ENCODE results near the gene FADS6. TPM values are rescaled to one million over a fixed set of nuclear protein-coding genes. Genes with fewer than 3 reads are reported as not detected.

The FADS6 gene
- total RNA-seq, 1 experiment from 2014 or later: not detected

- no peak for TF ChIP-seq SIN3A (IDR thresholded peaks at IDR 0.05; ENCODE audit: borderline replicate concordance, insufficient read depth, low read depth, low read length)
- TF ChIP-seq POLR2AphosphoS5 (IDR thresholded peaks at IDR 0.05; ENCODE audit: low read depth, low read length): no peak
- TF ChIP-seq REST (IDR thresholded peaks at IDR 0.05; ENCODE audit: insufficient read depth in 1 of 2, low read depth in 2 of 2, low read length in 1 of 2): no peak
- no peak for TF ChIP-seq TCF7L2 (IDR thresholded peaks at IDR 0.05; ENCODE audit: low read depth, low read length)
- TF ChIP-seq CTCF (IDR thresholded peaks at IDR 0.05): no peak
- intact Hi-C loops (cut with micrococcal nuclease; ENCODE audit: unreplicated experiment): no loop called here
- Histone ChIP-seq H3K27me3 (ENCODE audit: control insufficient read depth, insufficient read depth, low read length) (peaks cover 12% of the 10 kb centered on the region), H3K9me3 (ENCODE audit: control insufficient read depth, insufficient read depth, low read depth, low read length) (no peaks in the 10 kb centered on the region), H3K36me3 (ENCODE audit: control insufficient read depth, insufficient read depth, low read length) (no peaks in the 10 kb centered on the region), H3K27ac (ENCODE audit: low read length) (no peak overlapping the region), H3K4me3 (ENCODE audit: low read depth in 2 of 2, low read length in 2 of 2) (no peak overlapping the region), H3K4me1 (ENCODE audit: control insufficient read depth, insufficient read depth, low read length) (no peaks in the 10 kb centered on the region)
- DNase-seq (ENCODE audit: low read depth, low spot score) (no peak), ATAC-seq (no peak)
- ChIA-PET CTCF (interaction anchor here (1.0 to 1.1 kb wide), 2 partner anchors 9 to 27 kb away, joined by 3 read pairs; no protein-coding TSS in a partner anchor), POLR2A (no interaction called here)
- in situ Hi-C loops (cut with HindIII; ENCODE audit: low pct_unique_long_range_greater_than_20kb, low sequenced_read_pairs): no loop called here
- no TSS peak for BruUV-seq (replicated peaks)
Measured at GRCh38 chr17:74928786-74929185, 35.4 kb upstream of the FADS6 start.

- CTCF ChIA-PET: interaction anchor here (1.8 to 4.0 kb wide), 4 partner anchors 8 to 36 kb away, joined by 15 to 28 read pairs (median 16); no protein-coding TSS in a partner anchor
- DNase-seq (ENCODE audit: low read depth, low spot score) (no peak), ATAC-seq (no peak)
- H3K36me3 ChIP-seq (ENCODE audit: control insufficient read depth, insufficient read depth, low read length): peaks cover 5% of the 10 kb centered on the region; the same call in 1 of the 2 replicates
- TF ChIP-seq CTCF (IDR thresholded peaks at IDR 0.05) (no peak), POLR2AphosphoS5 (IDR thresholded peaks at IDR 0.05; ENCODE audit: low read depth, low read length) (no peak), SIN3A (IDR thresholded peaks at IDR 0.05; ENCODE audit: borderline replicate concordance, insufficient read depth, low read depth, low read length) (no peak), TCF7L2 (IDR thresholded peaks at IDR 0.05; ENCODE audit: low read depth, low read length) (no peak), REST (IDR thresholded peaks at IDR 0.05; ENCODE audit: insufficient read depth in 1 of 2, low read depth in 2 of 2, low read length in 1 of 2) (no peak)
- in situ Hi-C loops (cut with HindIII; ENCODE audit: low pct_unique_long_range_greater_than_20kb, low sequenced_read_pairs): no loop called here
- no peak overlapping the region for H3K4me3 ChIP-seq (ENCODE audit: low read depth in 2 of 2, low read length in 2 of 2)
- H3K27me3 ChIP-seq (ENCODE audit: control insufficient read depth, insufficient read depth, low read length): peaks cover 18% of the 10 kb centered on the region
- POLR2A ChIA-PET: no interaction called here
- no peak overlapping the region for H3K27ac ChIP-seq (ENCODE audit: low read length)
- H3K9me3 ChIP-seq (ENCODE audit: control insufficient read depth, insufficient read depth, low read depth, low read length): no peaks in the 10 kb centered on the region
- peaks cover 4% of the 10 kb centered on the region; the same call in 1 of the 2 replicates for H3K4me1 ChIP-seq (ENCODE audit: control insufficient read depth, insufficient read depth, low read length)
- intact Hi-C loops (cut with micrococcal nuclease; ENCODE audit: unreplicated experiment): no loop called here
- BruUV-seq (replicated peaks): no TSS peak
Measured at GRCh38 chr17:74925242-74925641, 31.8 kb upstream of the FADS6 start.

All from Panc1 (cell line).